Endothelial cell of umbilical vein (primary cell): Measurements from ENCODE around the gene PPP1R3F. TPM values are rescaled to one million over a fixed set of nuclear protein-coding genes. Genes with fewer than 3 reads are reported as not detected.

Source experiments
- BruUV-seq: library from RNA; stranded (reverse); fragments of 400-500 nt; replicated peaks from 2 replicates; lab custom pipeline; 2021; lab: Mats Ljungman, UMichigan
- CTCF ChIA-PET: fragments of 300-600, 350-600 bp; sonication (Branson Sonifier 250); formaldehyde crosslinking; loops from one replicate; lab custom pipeline; 2021; ENCODE audit warnings: antibody characterized with exemption, inconsistent platforms; lab: Charles Lee
- POLR2A ChIA-PET: fragments of 300-600, 350-600 bp; sonication (Branson Sonifier 250); formaldehyde crosslinking; loops from one replicate; lab custom pipeline; 2021; ENCODE audit warnings: antibody characterized with exemption, inconsistent platforms; lab: Charles Lee
- DNase-seq: peaks from one replicate; pipeline ENCODE4 v3.0.0-alpha.2; 2011; ENCODE audit warnings: low read depth, low spot score
- FAIRE-seq: peaks from 2 replicates; lab custom pipeline; 2011; peaks lifted over from hg19 to GRCh38; lab: Jason Lieb, UNC
- H2AFZ ChIP-seq: 2 replicates; pipeline ENCODE4 v1.6.0; 2012; ENCODE audit warnings: low read depth, low read length, control low read depth, inconsistent platforms
- H3K27ac ChIP-seq: 2 replicates; pipeline ENCODE4 v1.5.1; 2011; ENCODE audit warnings: low read depth, mild to moderate bottlenecking, control low read depth, low read length, moderate library complexity; ENCODE audit not compliant: insufficient read depth
- H3K27me3 ChIP-seq, 2 experiments: 2 replicates each; pipeline versions ENCODE4 v1.6.0 to v1.6.1; 2011; ENCODE audit warnings: low read length in 2 of 2, mixed read lengths in 1 of 2; ENCODE audit not compliant: control insufficient read depth in 2 of 2, insufficient read depth in 2 of 2
- H3K36me3 ChIP-seq, 2 experiments: 2 replicates in 1 of 2; 3 replicates in 1 of 2; pipeline ENCODE4 v1.5.1; 2011; ENCODE audit warnings: low read length in 2 of 2, mild to moderate bottlenecking in 1 of 2, moderate library complexity in 1 of 2; ENCODE audit not compliant: control insufficient read depth in 2 of 2, insufficient read depth in 2 of 2; ENCODE audit errors: extremely low read depth in 1 of 2
- H3K4me1 ChIP-seq: 3 replicates; pipeline ENCODE4 v1.5.1; 2011; ENCODE audit warnings: mild to moderate bottlenecking, low read length; ENCODE audit not compliant: control insufficient read depth, insufficient read depth; ENCODE audit errors: extremely low read depth
- H3K4me2 ChIP-seq: 2 replicates; pipeline ENCODE4 v1.6.1; 2011; ENCODE audit warnings: low read length, control low read depth, mixed read lengths; ENCODE audit not compliant: insufficient read depth
- H3K4me3 ChIP-seq, 3 experiments: fragments of 200-600 bp in 1 of 3; sonication (generic), shearing (Covaris generic) in 1 of 3; replicated peaks in 1 of 3; 2 replicates each; pipeline ENCODE4 v1.5.1; 2011 to 2016; ENCODE audit warnings: control low read depth in 3 of 3, low read length in 3 of 3, mild to moderate bottlenecking in 2 of 3, inconsistent platforms in 1 of 3, low read depth in 1 of 3, moderate library complexity in 1 of 3; ENCODE audit not compliant: insufficient read depth in 1 of 3
- H3K79me2 ChIP-seq: 2 replicates; pipeline ENCODE4 v1.6.0; 2012; ENCODE audit warnings: low read length, inconsistent platforms; ENCODE audit not compliant: control insufficient read depth, insufficient read depth
- H3K9ac ChIP-seq: replicated peaks from 2 replicates; pipeline ENCODE3; 2011; ENCODE audit warnings: low read length, control low read depth; ENCODE audit not compliant: insufficient read depth; ENCODE audit errors: extremely low read depth
- H3K9me1 ChIP-seq: replicated peaks from 3 replicates; pipeline ENCODE4 v1.6.0; 2011; ENCODE audit warnings: mild to moderate bottlenecking, low read length; ENCODE audit not compliant: control insufficient read depth, insufficient read depth; ENCODE audit errors: extremely low read depth
- H3K9me3 ChIP-seq: replicated peaks from 2 replicates; pipeline ENCODE4 v1.5.1; 2012; ENCODE audit warnings: low read length, inconsistent platforms; ENCODE audit not compliant: control insufficient read depth, insufficient read depth
- H4K20me1 ChIP-seq: replicated peaks from 2 replicates; pipeline ENCODE3; 2011; ENCODE audit warnings: mild to moderate bottlenecking, low read length; ENCODE audit not compliant: control insufficient read depth, insufficient read depth; ENCODE audit errors: extremely low read depth
- EZH2 ChIP-seq: IDR thresholded peaks from 2 replicates; pipeline ENCODE4 v1.6.1; 2012; ENCODE audit warnings: borderline replicate concordance, low read depth, mild to moderate bottlenecking, moderate library complexity, low read length, inconsistent platforms; ENCODE audit not compliant: severe bottlenecking
- FOS ChIP-seq: IDR thresholded peaks from 2 replicates; pipeline ENCODE4 v1.6.1; 2011; ENCODE audit warnings: mild to moderate bottlenecking, low read length, moderate library complexity, borderline replicate concordance; ENCODE audit not compliant: insufficient read depth
- GATA2 ChIP-seq: IDR thresholded peaks from 2 replicates; pipeline ENCODE4 v1.7.0; 2011; ENCODE audit warnings: low read depth, mild to moderate bottlenecking, moderate library complexity, mixed read lengths, low read length; ENCODE audit not compliant: insufficient read length, insufficient read depth
- JUN ChIP-seq: IDR thresholded peaks from 2 replicates; pipeline ENCODE4 v1.6.1; 2011; ENCODE audit warnings: borderline replicate concordance, low read depth; ENCODE audit not compliant: insufficient read length, insufficient read depth
- MYC ChIP-seq: IDR thresholded peaks from one replicate; pipeline ENCODE4 v1.6.1; 2011; ENCODE audit warnings: mild to moderate bottlenecking, low read depth, low read length
- POLR2A ChIP-seq: IDR thresholded peaks from 2 replicates; pipeline ENCODE4 v1.6.1; 2012; ENCODE audit warnings: low read depth, mild to moderate bottlenecking, control low read depth, low read length
- POLR2AphosphoS5 ChIP-seq: IDR thresholded peaks from 2 replicates; pipeline ENCODE4 v1.6.1; 2012; ENCODE audit warnings: low read depth, mild to moderate bottlenecking, control low read depth, low read length, moderate library complexity; ENCODE audit not compliant: insufficient read depth
- dilution Hi-C: fragments of 300-500 bp; cut with MboI; formaldehyde crosslinking; loops from one replicate; pipeline ENCODE4 v1.15.0; 2019; ENCODE audit warnings: low sequenced_read_pairs; ENCODE audit not compliant: extremely low pct_ligation_motif_present
- intact Hi-C: fragments of 100-400 bp; cut with micrococcal nuclease; formaldehyde crosslinking; loops from one replicate; pipeline ENCODE4 v1.10.0; 2022
- polyA plus RNA-seq, 4 experiments: library from polyadenylated mRNA; depleted of rRNA in 3 of 4; stranded (reverse) in 3 of 4; unstranded in 1 of 4; fragments of >200 nt; gene quantifications; 2 replicates each; pipeline versions ENCODE4 v1.2.1 to v1.2.3, GENCODE V29; 2011 to 2012; ENCODE audit warnings: missing spikeins in 1 of 4
- total RNA-seq: library from RNA; stranded (reverse); gene quantifications from 2 replicates; pipeline ENCODE4 v1.2.3, GENCODE V29; 2021
- TF ChIP-seq, protein P1 (sequence below): IDR thresholded peaks from 2 replicates; pipeline ENCODE4 v1.6.1; 2011; ENCODE audit not compliant: insufficient read depth, insufficient read length
- TF ChIP-seq, protein P2 (sequence below), 2 donors: IDR thresholded peaks; 1 replicate in 1 of 2; 2 replicates in 1 of 2; pipeline ENCODE4 v1.5.1; 2011; ENCODE audit warnings: low read length in 2 of 2, mild to moderate bottlenecking in 2 of 2, moderate library complexity in 2 of 2, control low read depth in 1 of 2, inconsistent platforms in 1 of 2, low read depth in 1 of 2; ENCODE audit not compliant: insufficient read depth in 1 of 2; ENCODE audit errors: extremely low read depth in 1 of 2

The PPP1R3F gene
- total and polyA plus RNA-seq, 2 donors (not counting 3 experiments of a cell fraction or from before 2014, with no cell fraction given): 1.5 to 2.5 TPM

DNA sequence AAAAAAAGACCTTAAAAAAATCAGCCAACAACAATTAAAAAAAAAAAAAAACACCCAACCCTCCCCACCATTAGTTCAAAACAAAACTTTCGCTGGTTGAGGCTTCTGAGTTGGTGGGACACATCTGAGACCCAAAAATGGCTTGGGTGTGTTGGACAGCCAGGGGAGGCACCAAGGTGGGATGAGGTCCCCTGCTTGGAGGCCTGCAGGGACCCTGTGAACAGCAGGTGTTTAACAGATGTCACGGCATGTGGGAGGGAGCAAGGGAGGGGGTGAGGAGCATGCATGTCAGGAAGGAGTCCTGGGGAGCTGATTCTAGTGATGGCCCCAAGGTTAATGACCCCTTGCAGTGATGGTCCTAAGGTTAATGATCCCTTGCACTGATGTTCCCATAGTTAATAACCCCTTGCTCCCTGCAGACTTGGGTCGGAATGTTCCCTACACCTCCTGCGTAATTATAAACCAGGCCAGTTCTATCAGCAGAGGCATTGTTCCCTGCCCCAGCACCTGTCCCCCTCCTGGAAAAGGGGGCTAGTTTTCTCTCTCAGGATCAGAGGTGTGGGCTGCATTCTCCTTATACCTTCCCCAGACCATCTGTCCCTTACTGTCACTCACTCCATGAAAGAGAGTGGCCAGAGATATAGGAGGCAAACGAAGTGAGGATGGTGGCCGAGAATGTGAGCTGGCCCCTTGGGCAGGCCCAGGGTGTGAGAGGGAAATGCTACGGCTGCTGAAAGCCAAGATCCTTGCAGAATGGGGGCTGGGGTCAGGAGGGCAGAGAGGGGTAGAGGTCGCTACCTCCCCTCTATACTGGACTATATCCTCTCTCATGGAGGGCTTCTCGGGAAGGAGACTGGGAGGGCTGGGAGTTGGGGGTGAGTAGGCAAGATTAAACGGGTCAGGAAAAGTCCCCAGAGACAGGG, 2.8 kb upstream of the PPP1R3F start:
- Histone ChIP-seq H3K36me3 (no peaks in the 10 kb centered on the region), H3K4me2 (no peak overlapping the region), H3K27ac (no peak overlapping the region), H4K20me1 (no peaks in the 10 kb centered on the region), H3K9me1 (no peaks in the 10 kb centered on the region), H3K9ac (no peak overlapping the region), H3K27me3 (no peaks in the 10 kb centered on the region), H2AFZ (no peak overlapping the region), H3K4me3 (no peak overlapping the region), H3K4me1 (no peaks in the 10 kb centered on the region), H3K9me3 (no peaks in the 10 kb centered on the region), H3K79me2 (peaks cover 13% of the 10 kb centered on the region)
- intact Hi-C loops (loop anchor here (5.0 to 10.0 kb wide), 2 partner anchors 372 to 1609 kb away; partner anchors contain the start of genes PQBP1, TIMM17B and UXT), dilution Hi-C loops (no loop called here)
- FAIRE-seq (no peak), DNase-seq (no peak)
- TF ChIP-seq MYC: no peak
- no peak for TF ChIP-seq GATA2
- TF ChIP-seq, protein P1, sequence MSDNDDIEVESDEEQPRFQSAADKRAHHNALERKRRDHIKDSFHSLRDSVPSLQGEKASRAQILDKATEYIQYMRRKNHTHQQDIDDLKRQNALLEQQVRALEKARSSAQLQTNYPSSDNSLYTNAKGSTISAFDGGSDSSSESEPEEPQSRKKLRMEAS: no peak
- TF ChIP-seq, protein P2, sequence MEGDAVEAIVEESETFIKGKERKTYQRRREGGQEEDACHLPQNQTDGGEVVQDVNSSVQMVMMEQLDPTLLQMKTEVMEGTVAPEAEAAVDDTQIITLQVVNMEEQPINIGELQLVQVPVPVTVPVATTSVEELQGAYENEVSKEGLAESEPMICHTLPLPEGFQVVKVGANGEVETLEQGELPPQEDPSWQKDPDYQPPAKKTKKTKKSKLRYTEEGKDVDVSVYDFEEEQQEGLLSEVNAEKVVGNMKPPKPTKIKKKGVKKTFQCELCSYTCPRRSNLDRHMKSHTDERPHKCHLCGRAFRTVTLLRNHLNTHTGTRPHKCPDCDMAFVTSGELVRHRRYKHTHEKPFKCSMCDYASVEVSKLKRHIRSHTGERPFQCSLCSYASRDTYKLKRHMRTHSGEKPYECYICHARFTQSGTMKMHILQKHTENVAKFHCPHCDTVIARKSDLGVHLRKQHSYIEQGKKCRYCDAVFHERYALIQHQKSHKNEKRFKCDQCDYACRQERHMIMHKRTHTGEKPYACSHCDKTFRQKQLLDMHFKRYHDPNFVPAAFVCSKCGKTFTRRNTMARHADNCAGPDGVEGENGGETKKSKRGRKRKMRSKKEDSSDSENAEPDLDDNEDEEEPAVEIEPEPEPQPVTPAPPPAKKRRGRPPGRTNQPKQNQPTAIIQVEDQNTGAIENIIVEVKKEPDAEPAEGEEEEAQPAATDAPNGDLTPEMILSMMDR (IDR thresholded peaks at IDR 0.05; ENCODE audit: extremely low read depth in 1 of 2, insufficient read depth in 1 of 2, low read depth in 1 of 2, low read length in 2 of 2): no peak
- no peak for TF ChIP-seq EZH2
- TF ChIP-seq POLR2A: no peak
- TF ChIP-seq POLR2AphosphoS5: no peak
- no peak for TF ChIP-seq FOS
- TF ChIP-seq JUN: no peak
- CTCF ChIA-PET: no interaction called here
- no TSS peak for BruUV-seq
- POLR2A ChIA-PET: no interaction called here
